ENCODE measurements around the gene ATP6AP1. TPM values are rescaled to one million over a fixed set of nuclear protein-coding genes. Genes with fewer than 3 reads are reported as not detected.

ATP6AP1 gene
- total and polyA plus RNA-seq, 2 donors (not counting 1 experiment from before 2014, with no cell fraction given), result 47.1 to 57.7 TPM

- Histone ChIP-seq H2AFZ (ENCODE audit: insufficient read depth, low read depth, low read length, poor library complexity, severe bottlenecking) (no peak overlapping the region), H3K4me1 (ENCODE audit: control insufficient read depth in 2 of 2, insufficient read depth in 2 of 2, low read length in 2 of 2) (peaks cover 18 to 27% of the 10 kb centered on the region in 2 donors), H3K36me3 (replicated peaks in 1 of 2; ENCODE audit: control extremely low read depth in 1 of 2, control insufficient read depth in 1 of 2, extremely low read depth in 1 of 2, insufficient read depth in 2 of 2, low read length in 1 of 2) (peaks cover 0 to 7% of the 10 kb centered on the region in 2 experiments), H3K4me2 (replicated peaks; ENCODE audit: low read depth, low read length, poor library complexity, severe bottlenecking) (peak overlapping the region; percentile 83), H3K27ac (ENCODE audit: low read length in 2 of 2) (peak overlapping the region in 1 of 2 donors; percentile 99), H3K9ac (ENCODE audit: low read length) (no peak overlapping the region), H3K27me3 (replicated peaks in 1 of 4; ENCODE audit: control extremely low read depth in 1 of 4, control insufficient read depth in 3 of 4, insufficient read depth in 4 of 4, low read length in 3 of 4) (no peaks in the 10 kb centered on the region), H3K4me3 (ENCODE audit: control extremely low read depth in 1 of 5, extremely low read depth in 1 of 5, insufficient read depth in 1 of 5, low read depth in 2 of 5, low read length in 4 of 5) (no peak overlapping the region), H4K20me1 (ENCODE audit: control insufficient read depth, insufficient read depth, low read length, poor library complexity, severe bottlenecking) (no peaks in the 10 kb centered on the region), H3K9me3 (ENCODE audit: control extremely low read depth in 1 of 3, control insufficient read depth in 2 of 3, insufficient read depth in 1 of 3, low read length in 2 of 3) (no peaks in the 10 kb centered on the region), H3K79me2 (ENCODE audit: control insufficient read depth, insufficient read depth, low read length) (peaks cover 10% of the 10 kb centered on the region)
- CTCF ChIA-PET, result interaction anchor here (0.5 kb wide), 1 partner anchor 392 kb away, joined by 3 read pairs; no protein-coding TSS in a partner anchor
- POLR2A ChIA-PET, result no interaction called here
- Mint-ChIP-seq H3K4me1 (peaks cover 25% of the 10 kb centered on the region), H3K4me3 (peak overlapping the region; percentile 86), H3K9me3 (ENCODE audit: insufficient read depth) (no peaks in the 10 kb centered on the region), H3K27ac (no peak overlapping the region), H3K27me3 (no peaks in the 10 kb centered on the region)
- no peak for TF ChIP-seq EZH2 (IDR thresholded peaks at IDR 0.05; ENCODE audit: borderline replicate concordance, insufficient read depth, low read depth, low read length, poor library complexity, severe bottlenecking)
- TF ChIP-seq, protein P1, sequence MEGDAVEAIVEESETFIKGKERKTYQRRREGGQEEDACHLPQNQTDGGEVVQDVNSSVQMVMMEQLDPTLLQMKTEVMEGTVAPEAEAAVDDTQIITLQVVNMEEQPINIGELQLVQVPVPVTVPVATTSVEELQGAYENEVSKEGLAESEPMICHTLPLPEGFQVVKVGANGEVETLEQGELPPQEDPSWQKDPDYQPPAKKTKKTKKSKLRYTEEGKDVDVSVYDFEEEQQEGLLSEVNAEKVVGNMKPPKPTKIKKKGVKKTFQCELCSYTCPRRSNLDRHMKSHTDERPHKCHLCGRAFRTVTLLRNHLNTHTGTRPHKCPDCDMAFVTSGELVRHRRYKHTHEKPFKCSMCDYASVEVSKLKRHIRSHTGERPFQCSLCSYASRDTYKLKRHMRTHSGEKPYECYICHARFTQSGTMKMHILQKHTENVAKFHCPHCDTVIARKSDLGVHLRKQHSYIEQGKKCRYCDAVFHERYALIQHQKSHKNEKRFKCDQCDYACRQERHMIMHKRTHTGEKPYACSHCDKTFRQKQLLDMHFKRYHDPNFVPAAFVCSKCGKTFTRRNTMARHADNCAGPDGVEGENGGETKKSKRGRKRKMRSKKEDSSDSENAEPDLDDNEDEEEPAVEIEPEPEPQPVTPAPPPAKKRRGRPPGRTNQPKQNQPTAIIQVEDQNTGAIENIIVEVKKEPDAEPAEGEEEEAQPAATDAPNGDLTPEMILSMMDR (IDR thresholded peaks at IDR 0.05), result no peak
- intact Hi-C loops (cut with micrococcal nuclease), result no loop called here
- 93% methylated on average over 3 of the region's 14 CpGs for WGBS (ENCODE audit: insufficient coverage)
- ATAC-seq (ENCODE audit: low read depth) (no peak), DNase-seq (no peak)
These were observed 47.7 kb upstream of the ATP6AP1 start for GRCh38 chrX:154380787-154381186.

DNA sequence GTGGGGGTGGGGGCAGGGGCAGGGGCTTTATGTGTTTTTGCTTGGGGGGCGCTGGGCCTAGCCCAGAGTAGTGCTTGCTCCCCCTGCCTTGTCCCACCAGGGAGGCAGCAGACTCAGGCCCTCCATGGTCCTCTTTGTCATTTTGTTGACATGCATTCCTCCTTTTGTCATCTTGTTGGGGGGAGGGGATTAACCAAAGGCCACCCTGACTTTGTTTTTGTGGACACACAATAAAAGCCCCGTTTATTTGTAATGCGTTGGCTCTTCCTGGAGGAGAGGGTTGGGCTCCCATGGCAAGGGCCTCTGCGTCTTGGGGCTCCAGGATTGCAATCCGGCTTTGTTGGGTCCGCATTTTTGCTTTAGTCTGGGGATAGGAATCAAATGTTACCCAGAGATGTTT lies 47.2 kb upstream of the ATP6AP1 start:
- Mint-ChIP-seq H3K4me3 (no peak overlapping the region), H3K27ac (no peak overlapping the region), H3K27me3 (no peaks in the 10 kb centered on the region), H3K4me1 (peaks cover 25% of the 10 kb centered on the region), H3K9me3 (ENCODE audit: insufficient read depth) (no peaks in the 10 kb centered on the region)
- no peak overlapping the region for H2AFZ ChIP-seq (ENCODE audit: insufficient read depth, low read depth, low read length, poor library complexity, severe bottlenecking)
- DNase-seq (no peak), ATAC-seq (ENCODE audit: low read depth) (no peak)
- TF ChIP-seq, protein P1 (IDR thresholded peaks at IDR 0.05), result no peak
- no peak for TF ChIP-seq EZH2 (IDR thresholded peaks at IDR 0.05; ENCODE audit: borderline replicate concordance, insufficient read depth, low read depth, low read length, poor library complexity, severe bottlenecking)
- intact Hi-C loops (cut with micrococcal nuclease), result no loop called here
- ChIA-PET POLR2A (no interaction called here), CTCF (no interaction called here)
- peaks cover 10% of the 10 kb centered on the region for H3K79me2 ChIP-seq (ENCODE audit: control insufficient read depth, insufficient read depth, low read length)
- no peaks in the 10 kb centered on the region for H3K27me3 ChIP-seq (replicated peaks in 1 of 4; ENCODE audit: control extremely low read depth in 1 of 4, control insufficient read depth in 3 of 4, insufficient read depth in 4 of 4, low read length in 3 of 4)
- H3K36me3 ChIP-seq (replicated peaks in 1 of 2; ENCODE audit: control extremely low read depth in 1 of 2, control insufficient read depth in 1 of 2, extremely low read depth in 1 of 2, insufficient read depth in 2 of 2, low read length in 1 of 2), result peaks cover 0 to 7% of the 10 kb centered on the region in 2 experiments
- H3K9ac ChIP-seq (ENCODE audit: low read length), result no peak overlapping the region
- no peaks in the 10 kb centered on the region for H3K9me3 ChIP-seq (ENCODE audit: control extremely low read depth in 1 of 3, control insufficient read depth in 2 of 3, insufficient read depth in 1 of 3, low read length in 2 of 3)
- no peak overlapping the region for H3K4me3 ChIP-seq (ENCODE audit: control extremely low read depth in 1 of 5, extremely low read depth in 1 of 5, insufficient read depth in 1 of 5, low read depth in 2 of 5, low read length in 4 of 5)
- H3K4me2 ChIP-seq (replicated peaks; ENCODE audit: low read depth, low read length, poor library complexity, severe bottlenecking), result no peak overlapping the region
- peaks cover 18 to 27% of the 10 kb centered on the region in 2 donors for H3K4me1 ChIP-seq (ENCODE audit: control insufficient read depth in 2 of 2, insufficient read depth in 2 of 2, low read length in 2 of 2)
- 90% methylated on average over 2 of the region's 6 CpGs for WGBS (ENCODE audit: insufficient coverage)
- H4K20me1 ChIP-seq (ENCODE audit: control insufficient read depth, insufficient read depth, low read length, poor library complexity, severe bottlenecking), result no peaks in the 10 kb centered on the region
- no peak overlapping the region for H3K27ac ChIP-seq (ENCODE audit: low read length in 2 of 2)
